ENCODE measurements around the gene KAT6B.
"Not testable (repeated sequence)": the region's sequence is repeated elsewhere in the genome, so short reads cannot be mapped to it uniquely, and the experiment has no call there.

KAT6B gene

GRCh38 chr10:74863551-74863950 is 37.2 kb downstream of the KAT6B start:
- no peak for DNase-seq

DNA sequence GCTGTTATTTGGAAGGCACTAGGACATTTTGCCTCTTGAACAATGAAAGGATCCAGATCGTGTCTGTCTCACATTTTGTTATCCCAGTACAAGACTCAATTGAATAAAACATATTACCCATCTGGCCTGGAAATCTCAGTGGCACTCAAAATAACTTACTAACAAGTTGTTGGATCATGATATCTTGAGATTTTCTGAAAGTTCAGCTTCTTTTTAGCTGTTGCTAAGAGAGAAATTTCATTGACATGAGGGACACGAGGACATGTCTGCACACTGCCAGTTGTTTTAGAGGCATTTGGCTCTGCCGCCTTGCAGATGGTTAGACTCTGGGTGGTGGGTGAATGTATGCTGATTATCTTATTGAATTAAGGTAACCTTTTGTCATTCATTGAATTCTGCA is 41.0 kb downstream of the KAT6B start:
- no peak for DNase-seq

- DNase-seq: no peak
These were observed 42.1 kb downstream of the KAT6B start for GRCh38 chr10:74868392-74868977.

GRCh38 chr10:74869635-74870034 is 43.2 kb downstream of the KAT6B start:
- no peak for DNase-seq

DNA sequence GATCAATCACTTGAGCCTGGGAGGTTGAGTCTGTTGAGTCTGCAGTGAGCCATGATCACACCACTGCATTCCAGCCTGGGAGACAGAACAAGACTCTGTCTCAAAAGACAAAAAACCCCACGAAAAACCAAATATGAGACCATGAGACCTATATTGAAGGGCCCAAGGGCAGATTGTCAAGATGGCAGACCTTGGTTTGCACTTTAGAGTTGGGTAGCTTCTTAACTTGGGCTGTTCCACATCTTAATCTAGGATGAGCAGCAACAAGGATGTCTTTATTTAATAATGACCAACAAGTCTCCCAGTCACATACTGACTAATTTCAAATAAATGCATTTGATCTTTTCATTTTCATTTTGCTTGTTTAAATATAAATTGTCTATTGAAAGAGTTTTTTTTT is 43.8 kb downstream of the KAT6B start:
- no peak for DNase-seq

- DNase-seq: no peak
These were observed 45.4 kb downstream of the KAT6B start for GRCh38 chr10:74871595-74872382.

DNA sequence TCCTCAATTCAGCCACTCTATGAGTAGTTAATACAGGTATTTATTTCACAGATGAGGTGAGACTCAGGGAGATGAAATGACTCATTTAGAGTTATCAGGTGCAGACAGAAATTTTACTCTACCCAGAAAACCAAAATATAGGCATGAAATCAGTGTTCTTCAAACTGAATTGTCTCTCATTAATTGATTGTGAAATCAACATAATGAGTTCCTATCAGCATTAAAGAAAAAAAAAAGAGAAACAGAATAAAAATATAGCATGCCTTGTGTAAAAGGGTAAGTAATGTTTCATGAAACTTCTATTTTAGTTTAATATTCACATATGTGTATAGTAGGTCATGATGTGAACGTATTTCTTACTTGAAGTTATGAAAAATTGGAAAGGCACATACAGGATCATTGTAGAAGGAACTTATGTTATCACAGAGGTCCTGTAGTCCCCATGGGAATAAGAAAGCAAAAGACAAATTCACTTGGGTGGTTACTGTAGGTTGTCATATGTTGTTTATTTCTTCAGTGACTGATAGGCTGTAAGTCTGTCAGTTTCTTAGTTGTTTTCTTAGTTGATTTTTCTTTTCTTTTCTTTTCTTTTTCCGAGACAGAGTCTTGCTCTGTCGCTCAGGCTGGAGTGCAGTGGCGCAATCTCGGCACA is 47.5 kb downstream of the KAT6B start:
- no peak for DNase-seq

DNA sequence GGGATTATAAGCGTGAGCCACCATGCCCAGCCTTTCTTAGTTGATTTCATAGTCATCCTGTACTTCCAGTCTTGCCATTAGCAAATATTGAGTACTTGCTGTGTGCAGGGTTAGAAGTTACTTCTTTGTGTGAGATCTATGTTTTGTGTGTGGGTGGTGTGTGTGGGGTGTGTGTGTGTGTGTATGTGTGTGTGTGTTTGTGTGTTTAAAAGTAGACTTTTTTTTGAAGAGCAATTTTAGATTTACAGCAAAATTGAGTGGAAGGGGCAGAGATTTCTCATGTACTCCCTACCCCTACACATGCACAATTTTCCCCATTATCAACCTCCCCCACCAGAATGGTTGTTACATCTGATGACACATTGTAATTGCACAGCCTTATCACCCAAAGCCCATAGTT is 48.2 kb downstream of the KAT6B start:
- DNase-seq: no peak

GRCh38 chr10:74875068-74875467 is 48.7 kb downstream of the KAT6B start:
- DNase-seq: no peak

DNA sequence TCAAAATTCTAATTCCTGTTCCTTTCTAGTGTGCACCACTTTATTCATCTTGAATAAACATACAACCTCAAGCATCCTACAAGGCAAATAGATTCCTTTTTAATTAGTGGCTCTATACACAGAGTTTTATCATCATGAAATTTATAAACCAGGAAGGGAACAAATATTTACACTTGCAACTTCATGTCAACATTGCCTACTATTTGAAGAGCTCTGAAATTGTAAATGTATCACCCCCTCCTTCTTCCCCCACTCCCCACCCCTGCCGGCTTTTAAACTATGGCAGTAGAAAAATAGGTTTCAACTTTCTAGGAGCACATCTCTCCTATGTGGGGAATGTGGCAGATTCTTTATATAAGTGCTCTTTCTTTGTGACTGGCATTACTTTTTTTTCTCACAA is 49.6 kb downstream of the KAT6B start:
- peak; percentile 4 for DNase-seq

- DNase-seq: not testable (repeated sequence)
These were observed 50.7 kb downstream of the KAT6B start for GRCh38 chr10:74877054-74877453.

DNA sequence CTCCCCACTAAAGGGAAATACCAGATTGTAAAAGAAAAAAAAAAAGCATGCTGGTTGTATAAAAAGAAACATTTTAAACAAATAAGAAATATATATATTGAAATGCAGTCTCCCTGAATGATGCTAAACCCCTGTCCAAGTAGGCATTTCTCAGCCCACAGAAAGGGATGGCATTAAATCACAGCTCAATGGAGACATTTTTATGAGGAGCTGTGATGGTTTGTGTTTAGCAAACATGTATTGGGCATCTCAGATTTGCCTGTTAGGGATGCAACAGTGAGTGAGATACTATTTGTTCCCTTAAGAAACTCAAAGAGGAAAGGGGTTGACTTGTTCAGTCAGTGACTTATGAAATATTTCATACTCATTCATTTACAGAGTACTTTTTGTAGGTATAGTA is 51.5 kb downstream of the KAT6B start:
- no peak for DNase-seq

- DNase-seq: no peak
These were observed 53.6 kb downstream of the KAT6B start for GRCh38 chr10:74880041-74880440.

DNA sequence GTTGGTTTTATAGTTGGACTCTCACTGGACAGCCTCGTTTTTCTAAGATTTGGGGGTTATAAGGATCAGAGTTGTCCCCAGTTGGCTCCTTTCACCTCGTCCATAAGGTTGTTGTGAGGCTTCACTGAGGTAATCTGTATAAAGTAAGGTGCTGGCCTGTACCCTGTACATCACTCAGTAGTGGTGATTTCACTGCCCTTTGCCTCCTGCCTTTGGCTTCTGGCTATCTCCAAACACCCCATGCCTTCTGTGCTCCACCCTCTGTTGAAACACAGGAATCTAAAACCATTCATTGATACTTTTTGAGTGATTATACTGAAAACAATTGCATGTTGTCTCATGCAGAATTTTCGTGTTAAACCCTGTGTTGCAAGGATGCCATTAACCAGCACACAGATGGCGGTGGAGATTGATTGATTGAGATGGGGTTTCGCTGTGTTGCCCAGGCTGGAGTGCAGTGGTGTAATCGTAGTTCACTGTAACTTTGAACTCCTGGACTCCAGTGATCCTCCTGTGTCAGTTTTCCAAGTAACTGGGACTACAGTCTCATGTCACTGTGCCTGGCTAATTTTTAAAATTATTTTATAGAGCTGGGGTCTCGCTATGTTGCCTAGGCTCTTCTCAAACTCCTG is 55.0 kb downstream of the KAT6B start:
- no peak for DNase-seq

DNA sequence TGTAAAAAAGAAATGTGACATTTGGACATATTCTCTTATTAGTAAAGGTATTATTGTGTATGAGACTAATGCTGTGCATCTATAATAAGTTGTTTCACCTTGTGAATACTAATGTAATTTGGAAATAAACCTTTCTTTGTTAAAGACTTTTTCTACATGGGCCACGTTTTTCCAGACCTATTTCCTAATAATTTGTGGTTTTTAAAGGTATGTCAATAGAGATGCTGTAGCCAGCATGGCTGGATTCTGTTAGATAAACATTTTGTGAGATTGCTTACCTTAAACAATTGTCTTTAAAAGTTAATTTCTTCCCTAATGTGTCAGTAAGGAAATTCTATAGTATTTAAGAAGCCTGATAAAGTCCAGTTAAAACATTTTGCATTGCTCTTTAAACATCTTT is 56.0 kb downstream of the KAT6B start:
- no peak for DNase-seq

DNA sequence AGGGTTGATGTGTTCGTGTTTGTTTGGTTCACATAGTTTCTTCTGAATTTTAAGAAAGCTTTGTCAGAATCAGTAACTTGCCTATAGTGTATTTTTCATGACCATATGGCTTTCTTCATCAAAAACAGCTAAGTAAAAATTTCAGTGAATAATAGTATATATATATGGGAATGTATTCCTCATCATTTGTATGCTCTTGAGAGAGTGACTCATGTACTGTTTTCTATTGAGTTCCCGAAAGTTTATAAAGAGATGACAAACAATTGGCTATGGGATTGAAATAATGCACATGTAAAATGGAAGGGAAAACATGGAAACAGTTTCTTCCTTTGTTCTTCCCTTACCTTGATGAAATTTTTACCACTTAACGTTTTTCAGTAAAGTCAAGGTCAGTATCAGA is 56.4 kb downstream of the KAT6B start:
- DNase-seq: no peak

DNA sequence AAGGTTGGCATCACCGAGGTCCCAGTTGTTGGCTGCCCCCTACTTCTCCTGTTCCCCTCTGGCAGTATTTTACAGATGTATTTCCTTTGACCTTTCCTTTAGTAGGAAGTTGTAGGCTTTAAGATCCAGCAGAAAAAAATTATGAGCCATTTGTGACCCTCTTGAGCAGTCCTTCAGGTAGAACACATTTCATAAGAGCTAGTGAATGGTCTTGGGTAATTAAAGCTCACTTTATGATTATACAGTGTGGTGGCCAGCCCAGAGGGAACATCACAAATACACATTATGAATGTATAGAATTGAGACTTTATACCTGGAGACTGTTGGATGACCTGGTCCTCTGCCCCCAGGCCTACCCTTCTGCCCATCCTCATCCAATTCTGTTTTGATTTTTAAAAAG is 57.0 kb downstream of the KAT6B start:
- DNase-seq: no peak

DNA sequence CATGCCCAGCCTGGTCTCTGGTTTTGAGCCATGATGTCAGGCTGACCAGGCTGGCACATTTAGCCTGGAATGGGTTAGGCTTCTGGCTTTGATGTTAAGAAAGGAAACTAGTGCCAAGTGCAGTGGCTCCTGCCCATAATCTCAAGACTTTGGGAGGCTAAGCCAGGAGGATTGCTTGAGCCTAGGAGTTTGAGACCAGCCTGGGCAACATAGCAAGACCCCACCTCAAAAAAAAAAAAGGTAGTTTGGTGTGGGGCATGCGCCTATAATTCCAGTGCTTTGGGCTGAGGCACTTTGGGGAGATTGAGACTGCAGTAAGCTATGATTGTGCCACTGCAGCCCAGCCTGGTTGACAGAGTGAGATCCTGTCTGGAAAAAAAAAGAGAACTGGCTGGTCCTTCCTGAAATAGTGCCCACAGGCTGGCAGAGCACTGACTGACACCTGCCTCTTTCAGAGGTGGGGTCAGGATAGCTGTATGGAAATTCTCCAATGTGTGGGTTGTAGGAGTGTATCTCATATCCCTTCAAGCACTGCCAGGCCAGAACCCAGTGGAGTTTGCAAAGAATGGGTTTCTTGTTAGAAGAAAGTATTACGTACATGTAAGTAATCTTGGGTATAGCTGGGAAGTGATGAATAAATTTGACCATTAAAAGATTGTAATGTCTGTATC is 61.3 kb downstream of the KAT6B start:
- DNase-seq: no peak

DNA sequence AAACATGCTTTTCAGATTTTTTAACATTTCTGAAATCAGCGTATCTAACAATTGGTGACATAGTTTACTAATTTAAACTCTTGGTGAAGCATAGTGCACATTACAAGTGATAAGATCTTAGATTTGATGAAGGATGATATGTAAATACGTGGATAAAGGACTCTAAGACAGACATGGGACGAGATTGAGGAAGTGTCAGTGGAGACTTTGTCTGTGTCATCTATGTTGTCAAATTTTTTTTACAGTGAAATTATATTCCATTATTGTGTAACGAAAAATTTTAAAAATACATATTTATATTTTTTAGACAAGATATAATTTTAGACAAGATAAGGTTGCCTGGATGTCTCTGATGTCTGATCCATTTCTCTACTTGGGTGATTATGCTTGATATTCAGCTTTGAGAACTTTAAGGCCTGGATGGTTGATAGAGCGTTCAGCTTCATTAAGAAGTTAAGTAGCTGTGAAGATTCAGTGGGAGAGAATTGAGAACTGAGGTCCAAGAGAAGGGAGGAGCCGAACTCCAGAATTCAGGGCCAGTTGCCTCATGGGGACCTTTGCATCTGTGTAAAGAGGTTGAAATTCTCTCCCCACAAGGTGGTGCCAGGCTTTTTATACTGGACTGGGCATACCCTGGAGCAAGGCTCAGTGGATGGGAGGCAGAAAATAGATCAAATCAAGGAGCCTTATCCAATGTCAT is 62.7 kb downstream of the KAT6B start:
- no peak for DNase-seq

- DNase-seq: no peak
These were observed 63.2 kb downstream of the KAT6B start for GRCh38 chr10:74889662-74889998.

DNA sequence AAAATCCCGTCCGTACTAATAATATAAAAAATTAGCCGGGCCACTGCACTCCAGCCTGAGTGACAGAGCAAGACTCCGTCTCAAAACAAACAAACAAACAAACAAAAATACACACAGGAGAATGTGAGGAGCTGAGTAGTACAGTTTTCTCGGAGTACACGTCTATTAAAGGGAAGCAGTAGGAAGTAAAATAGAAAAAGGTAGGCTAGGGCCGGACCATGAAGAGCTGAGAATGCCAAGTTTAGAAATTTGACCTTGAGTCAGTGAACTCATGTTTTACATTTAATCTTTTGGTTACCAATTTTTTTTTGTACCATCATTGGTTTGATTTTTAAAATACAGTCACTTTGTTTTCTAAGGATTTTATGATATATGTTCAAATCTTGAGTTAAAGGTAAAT is 64.1 kb downstream of the KAT6B start:
- DNase-seq: no peak

DNA sequence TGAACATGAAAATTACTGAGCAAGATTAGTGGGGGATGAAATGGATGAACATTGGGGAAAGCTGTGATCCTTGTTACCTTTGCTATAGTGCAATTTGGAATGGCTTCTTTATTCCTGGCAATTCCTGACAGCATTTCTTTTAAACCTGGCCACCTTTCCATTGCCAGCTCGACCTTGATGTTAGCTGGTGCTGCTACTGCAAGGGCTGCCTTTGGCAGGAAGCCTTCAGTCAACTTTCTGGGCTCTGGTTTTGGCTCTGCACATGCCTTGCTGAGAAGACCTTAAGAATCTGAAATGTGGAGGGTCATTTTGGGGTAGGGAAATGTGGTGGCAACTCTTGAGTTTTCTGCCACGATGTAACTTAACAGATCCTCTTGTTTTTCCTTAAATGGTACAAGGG is 64.7 kb downstream of the KAT6B start:
- no peak for DNase-seq

DNA sequence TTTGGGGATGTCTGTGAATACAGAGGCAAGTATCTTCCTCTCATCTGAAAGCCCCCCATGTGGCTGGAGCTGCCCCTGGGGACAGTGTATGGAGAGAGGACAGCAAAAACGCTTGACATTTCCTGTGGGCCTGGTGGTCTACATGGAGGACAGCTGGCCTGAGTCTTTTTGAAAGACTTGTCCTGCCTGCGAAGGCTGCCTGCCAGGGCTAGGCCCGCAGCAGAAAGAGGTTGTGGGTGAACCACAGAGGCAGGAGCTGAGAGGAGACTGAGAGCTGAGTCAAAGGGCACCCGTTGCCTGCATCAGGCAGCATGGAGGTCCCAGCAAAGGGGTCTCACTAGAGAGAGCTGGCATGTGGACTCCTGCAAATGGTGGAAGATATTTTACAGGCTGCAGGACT is 66.4 kb downstream of the KAT6B start:
- DNase-seq: no peak
